GM21529 (cell line): ENCODE data around the gene GDF10.

ENCODE experiments used
- ATAC-seq: cut with Tn5 transposase; IDR thresholded peaks from one replicate; pipeline ENCODE4 v1.9.1; 2021; ENCODE audit not compliant: unreplicated experiment

Gene GDF10

GRCh38 chr10:47268696-47269095 lies 31.3 kb upstream of the GDF10 start:
- no peak for ATAC-seq

DNA sequence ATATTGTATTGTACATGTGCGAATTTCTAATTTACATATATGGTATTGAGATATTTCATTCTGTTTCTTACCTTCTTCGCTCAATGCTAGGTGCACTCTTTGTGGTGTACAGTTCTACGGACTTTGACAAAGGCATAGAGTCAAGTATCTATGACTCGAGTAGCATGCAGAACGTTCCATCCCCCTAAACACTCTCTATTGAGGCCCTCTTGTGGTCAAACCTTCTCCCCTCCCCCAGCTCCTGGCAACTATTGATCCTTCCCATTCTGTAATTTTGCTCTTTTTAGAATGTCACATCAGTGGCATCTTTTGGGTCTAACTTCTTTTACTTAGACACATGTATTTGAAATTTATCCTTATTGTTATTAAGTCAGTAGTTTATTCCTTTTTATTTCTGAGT lies 30.7 kb upstream of the GDF10 start:
- no peak for ATAC-seq

- no peak for ATAC-seq
These were observed 23.9 kb upstream of the GDF10 start for GRCh38 chr10:47276071-47276470.

DNA sequence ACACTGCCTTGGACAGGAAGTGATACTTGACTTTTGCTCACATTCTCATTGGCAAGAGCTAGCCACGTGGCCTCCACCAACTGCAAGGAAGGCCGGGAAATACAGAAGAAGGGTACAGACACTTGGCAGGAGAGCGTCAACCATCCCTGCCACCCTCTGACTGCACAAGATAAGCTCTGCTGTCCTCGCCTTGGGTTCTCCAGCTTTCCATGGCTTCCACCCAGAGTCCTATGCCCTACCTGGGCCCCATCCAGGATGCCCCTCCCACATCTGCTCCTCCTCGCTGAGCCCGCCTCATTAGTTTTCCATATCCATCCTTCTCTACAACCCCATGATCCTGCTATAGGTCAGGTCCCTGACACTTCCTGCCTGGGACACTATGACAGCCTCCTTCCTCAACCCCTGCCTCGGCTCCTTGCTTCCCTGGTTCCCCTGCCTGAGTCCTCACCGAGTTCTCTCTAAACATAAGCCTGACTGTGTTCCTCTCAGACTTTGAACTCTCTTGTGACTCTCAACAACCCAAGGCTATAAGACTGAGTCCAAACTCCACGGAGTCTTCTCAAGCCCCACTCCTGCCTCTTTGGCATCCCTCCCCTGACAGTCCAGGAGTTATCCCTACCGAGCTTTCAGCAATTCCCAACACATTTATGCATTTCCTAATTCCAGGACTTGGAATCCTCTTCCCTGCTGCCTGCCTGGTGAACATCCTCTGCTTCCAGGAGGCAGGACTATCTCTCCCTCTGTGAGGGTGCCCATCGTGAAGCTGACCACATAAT lies 23.2 kb upstream of the GDF10 start:
- ATAC-seq: no peak

DNA sequence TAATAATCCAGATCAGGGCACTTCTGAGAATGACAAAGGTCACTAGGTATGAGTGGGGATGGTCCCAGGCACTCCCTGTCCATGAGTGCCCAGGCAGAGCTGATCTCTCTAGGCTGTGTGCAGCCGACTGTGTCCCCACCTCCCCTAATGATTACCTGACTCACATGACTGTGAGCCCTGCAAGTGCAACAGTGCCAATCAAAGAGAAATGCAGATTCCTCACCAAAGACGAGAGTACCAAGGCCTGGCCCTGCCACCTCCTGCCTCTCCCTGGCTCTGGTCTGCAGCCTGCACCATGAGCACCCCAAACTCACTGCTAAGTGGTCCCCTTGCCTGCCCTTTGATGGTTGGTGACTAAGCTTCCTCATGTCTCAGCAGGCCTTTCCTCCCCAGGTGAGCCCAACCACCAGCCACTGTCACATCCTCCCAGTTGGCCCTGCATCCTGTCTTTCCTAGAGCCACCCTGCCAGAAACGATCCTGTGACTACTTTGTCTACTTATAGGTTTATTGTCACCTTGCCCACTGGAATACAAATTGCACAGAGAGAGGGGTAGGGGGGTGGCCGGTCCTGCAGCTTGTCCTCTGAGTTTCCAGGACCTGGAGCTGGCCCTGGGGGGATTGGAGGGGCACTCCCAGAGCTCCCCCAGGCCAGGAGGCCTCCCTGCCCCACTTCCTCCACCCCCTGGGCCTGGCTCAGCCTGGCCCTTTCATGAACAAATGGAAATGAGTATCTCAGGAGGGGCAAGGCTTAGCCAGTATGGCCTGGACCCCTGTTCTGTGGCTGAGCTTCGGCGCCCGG lies 22.4 kb upstream of the GDF10 start:
- ATAC-seq: no peak

- ATAC-seq: no peak
These were observed 21.9 kb upstream of the GDF10 start for GRCh38 chr10:47278152-47278473.

DNA sequence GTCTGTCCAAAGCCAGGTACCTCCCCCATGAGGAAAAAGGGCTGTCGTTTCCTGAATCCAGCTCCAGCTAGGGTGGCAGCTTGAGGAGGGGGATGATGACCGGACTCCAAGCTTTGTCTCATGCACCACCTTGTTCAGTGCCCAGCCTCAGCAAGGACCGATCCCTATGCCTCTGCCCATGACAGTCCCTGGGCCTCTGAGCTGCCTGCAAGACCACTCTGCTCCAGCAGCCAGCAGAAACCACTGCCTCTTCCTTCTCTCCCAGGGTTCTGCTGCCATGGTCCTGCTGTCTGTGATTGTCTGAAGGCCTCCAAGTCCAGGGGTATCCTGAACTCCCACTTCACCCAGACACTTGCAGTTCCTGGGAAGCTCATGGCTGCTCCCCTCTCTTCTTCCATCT lies 21.3 kb upstream of the GDF10 start:
- ATAC-seq: no peak

DNA sequence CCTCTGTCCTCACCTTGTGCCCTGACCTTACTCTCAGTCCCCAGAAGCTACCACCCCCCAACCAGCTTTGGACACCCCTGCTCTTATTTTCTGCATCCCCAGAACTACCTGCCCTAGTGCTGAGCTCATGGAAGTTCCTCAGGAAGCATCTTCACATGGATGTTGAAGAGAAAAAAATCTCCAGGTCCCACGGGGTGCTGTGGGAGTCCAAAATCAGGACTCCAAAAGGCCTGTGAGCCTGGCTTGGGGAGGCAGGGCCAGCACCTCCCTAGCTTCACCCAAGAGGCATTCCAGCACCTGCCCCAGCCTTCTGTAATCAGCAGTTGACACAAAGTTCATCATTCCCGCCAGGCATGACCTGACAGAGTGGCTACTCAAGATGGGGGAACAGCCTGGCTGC lies 20.7 kb upstream of the GDF10 start:
- ATAC-seq: no peak

DNA sequence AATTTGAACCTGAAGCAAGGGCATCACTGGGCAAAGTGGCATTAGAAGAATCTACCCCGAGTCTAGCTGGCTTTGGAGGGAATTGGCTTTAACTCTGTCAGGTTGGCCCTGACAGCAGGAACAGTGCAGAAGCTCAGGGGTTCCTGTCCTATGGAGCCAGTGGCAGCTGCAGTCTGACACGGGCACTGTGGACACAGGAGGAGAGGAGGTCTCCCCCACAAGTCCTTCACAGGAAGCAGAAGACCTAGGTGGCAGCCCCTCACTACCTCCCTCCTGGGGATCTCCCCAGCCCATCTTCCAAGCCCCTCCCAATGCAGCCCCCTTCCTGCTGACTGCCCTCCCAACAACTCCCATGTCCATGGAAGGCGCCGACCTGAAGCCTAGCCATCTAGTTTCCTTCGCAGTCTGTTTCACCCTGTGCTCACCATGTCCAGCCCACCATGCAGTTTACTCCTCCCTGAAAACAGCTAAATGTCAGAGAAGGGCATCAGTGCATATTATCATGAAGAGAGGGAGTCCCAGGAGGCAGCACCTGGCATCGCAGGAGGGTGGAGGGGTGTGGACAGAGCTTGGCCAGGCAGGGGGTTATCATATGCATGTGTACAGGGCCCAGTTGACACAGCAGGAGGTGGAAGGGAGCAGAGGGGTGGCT lies 17.9 kb upstream of the GDF10 start:
- no peak for ATAC-seq

DNA sequence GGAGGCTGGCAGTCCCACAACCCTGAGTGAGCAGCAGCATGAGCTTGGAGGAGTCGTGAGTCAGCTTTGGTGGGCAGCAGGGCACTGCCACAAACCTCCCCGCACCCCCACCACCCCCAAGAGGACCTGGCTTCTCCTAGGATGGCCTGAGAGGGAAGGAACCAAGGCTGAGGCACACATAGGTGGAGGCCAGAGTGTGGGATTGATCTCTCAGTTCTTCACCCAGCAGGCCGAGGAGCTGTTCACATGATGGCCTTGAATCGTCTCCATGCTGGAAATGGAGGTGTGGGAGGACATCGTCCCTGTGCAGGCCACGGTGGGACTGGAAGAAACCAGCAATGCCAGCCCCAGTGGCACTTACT lies 17.4 kb upstream of the GDF10 start:
- ATAC-seq: no peak

DNA sequence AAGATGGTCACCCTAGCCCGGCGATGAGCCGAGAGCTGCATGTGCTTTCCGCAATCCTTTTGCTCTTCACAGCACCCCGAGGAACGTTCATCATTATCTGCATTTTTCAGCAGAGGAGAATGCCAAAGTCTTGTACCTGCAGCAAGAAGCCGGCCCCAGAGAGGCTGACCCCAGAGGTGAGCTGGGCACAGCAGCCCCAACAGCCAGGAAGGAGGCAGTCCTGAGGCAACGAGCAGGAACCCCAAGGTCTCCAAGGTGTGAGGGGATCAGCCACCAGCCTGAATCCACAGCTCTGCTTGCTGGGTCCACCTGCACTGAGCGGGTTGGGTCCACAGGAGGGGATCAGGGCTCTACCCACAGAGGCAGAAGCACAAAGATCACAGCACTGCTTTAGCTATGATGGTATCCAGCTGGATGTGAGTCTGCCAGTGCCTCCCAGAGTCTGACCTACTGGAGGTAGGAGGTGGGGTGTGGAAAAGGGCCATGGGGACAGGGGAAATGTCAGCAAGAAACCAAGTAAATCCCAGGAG lies 16.8 kb upstream of the GDF10 start:
- no peak for ATAC-seq

GRCh38 chr10:47283848-47284247 lies 16.1 kb upstream of the GDF10 start:
- no peak for ATAC-seq

GRCh38 chr10:47285381-47286115 lies 14.4 kb upstream of the GDF10 start:
- no peak for ATAC-seq

DNA sequence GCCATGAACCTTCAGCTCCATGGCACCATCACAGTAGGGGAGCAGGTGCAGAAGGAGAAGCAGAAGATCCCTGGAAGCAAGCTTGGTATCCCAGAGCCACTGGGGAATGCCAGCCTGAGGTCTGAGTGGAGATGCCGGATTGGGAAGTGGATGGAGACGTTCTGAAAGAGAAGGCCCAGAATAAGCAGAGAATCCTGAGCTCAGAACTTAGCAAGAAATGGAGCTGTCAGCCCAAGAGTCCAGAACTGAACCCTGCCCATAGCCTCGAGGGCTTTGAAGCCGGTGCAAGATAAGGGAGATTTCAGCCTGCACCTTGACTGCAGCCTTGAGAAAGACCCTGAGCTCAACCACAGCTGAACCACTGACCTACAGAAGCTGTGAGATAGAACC lies 13.9 kb upstream of the GDF10 start:
- ATAC-seq: no peak

DNA sequence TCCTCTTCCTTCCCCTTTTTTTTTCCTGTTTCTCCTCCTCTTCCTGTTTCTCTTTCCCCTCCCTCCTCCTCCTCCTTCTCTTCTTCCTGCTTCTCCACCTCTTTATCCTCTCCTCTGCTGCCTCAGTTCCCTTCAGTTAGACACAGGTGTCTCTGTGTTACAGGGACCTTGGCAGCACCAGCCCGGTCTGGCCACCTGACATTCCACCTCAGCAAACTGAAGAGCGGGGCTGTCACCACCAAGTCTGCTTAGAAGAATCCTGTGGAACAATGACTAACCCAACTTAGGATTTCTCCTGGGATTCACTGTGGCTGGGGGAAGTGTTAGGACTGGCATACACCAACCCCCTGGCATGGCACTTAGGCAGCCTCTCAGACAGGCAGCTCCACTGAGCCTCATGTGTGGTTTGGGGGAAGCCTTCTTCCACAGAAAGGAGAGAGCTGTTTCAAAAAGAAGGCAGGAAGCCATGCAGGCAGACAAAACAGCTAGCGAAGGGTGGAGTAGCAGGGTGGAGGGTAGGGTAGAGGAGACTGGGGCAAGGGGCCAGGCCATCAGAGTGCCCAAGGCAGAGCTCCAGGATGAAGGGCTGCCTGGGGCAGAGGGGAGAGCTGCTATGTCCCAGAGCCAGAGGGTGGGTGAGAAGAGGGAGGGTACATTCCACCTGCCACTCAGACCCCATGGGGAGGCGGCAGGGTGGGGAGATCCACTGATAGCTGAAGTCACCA lies 13.2 kb upstream of the GDF10 start:
- ATAC-seq: no peak

GRCh38 chr10:47287365-47287802 lies 12.6 kb upstream of the GDF10 start:
- ATAC-seq: no peak

DNA sequence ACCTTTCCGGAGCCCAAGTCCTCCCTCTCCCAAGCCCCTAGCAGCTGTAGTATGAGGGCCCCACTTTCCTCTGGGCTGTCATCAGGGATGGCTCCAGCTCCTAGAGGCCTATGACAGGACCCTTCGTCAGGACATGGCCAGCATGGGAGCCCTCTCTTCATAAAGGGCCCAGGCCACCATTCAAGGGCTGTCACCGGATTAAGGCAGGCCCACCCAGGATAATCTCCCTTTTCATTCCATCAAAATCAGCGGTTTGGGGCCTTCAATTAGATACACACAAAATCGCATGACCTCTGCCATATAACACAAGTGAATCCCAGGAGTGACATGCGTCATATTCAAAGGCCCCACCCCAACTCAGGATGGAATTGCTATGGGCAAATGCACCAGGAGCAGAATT lies 12.2 kb upstream of the GDF10 start:
- ATAC-seq: no peak

DNA sequence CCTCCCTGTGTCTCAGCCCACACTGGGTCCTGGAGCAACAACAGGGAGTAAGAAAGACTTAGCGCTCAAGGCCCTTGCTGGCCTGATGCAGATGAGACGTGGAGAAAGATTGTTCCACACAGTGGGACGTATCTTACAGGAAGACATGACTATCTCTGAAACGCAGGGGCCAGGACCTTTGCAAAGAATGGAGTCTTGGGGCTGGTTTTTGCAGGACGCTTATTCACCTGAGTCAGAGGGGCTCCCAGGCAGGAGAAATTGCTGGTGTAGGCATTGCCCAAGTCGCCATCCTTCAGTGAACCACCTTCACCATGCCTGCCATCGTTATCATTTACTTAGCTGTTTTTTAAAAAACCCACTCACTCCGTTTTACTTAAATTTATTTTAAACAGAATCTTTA lies 11.8 kb upstream of the GDF10 start:
- no peak for ATAC-seq

DNA sequence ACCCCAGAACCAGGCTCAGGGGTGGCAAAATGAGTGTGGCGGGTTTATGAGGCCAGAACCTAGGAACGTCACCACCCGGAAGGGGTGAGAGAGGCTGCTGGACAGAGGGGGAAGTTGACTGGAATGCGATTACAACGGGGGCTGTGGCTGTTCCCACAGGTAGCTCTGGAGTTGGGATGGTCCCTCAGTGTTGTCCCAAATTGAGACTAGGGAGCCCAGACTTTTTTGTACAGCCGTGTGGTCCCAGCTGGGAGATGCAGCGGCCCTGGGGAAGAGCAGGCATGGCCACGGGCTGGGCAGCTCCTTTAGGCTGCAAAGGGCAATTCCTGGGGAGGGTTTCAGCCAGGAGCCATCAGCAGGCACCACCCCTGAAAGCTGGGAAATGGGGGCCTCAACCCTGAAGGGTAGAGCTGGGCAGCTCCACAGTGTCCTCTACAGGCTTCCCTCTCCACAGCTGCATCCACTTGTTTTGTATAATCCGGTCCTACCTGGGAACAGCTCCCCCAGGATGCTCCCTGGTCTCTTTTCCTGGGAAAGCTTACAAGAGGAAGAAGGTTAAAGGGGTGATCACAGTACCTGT lies 11.0 kb upstream of the GDF10 start:
- ATAC-seq: no peak

DNA sequence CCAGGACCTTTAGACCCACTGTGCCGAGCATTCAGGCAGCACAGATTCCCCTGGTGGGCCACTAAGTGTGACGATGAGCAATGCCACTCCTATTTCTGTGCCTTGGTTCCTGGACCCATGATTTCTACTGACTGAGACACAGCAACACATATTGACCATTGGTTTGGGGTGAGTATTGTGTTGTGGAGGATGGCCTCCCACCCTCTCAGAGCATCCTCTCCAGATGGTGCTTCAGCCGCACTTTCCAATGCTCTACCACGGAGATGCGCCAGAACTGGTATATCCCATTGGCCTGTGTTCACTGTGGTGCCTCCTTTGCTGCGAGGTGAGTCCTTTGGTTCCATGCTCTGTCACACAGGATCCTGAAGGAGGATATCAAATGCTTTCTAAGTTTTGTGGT lies 10.1 kb upstream of the GDF10 start:
- ATAC-seq: no peak
